ENCODE results near the gene SLC1A3. TPM values are rescaled to one million over a fixed set of nuclear protein-coding genes. Genes with fewer than 3 reads are reported as not detected.

SLC1A3 gene
- total RNA-seq, 1 experiment from 2014 or later, result 58.8 TPM

- DNase-seq (ENCODE audit: low read depth), result peak; percentile 42
These were observed 48.8 kb downstream of the SLC1A3 start for GRCh38 chr5:36655161-36655560.

- no peak for DNase-seq (ENCODE audit: low read depth)
These were observed 50.1 kb downstream of the SLC1A3 start for GRCh38 chr5:36656556-36656955.

- peak; percentile 98 for DNase-seq (ENCODE audit: low read depth)
These were observed 51.2 kb downstream of the SLC1A3 start for GRCh38 chr5:36657563-36657995.

GRCh38 chr5:36658038-36658756 is 51.8 kb downstream of the SLC1A3 start:
- peak; percentile 72 for DNase-seq (ENCODE audit: low read depth)

- DNase-seq (ENCODE audit: low read depth), result no peak
These were observed 53.0 kb downstream of the SLC1A3 start for GRCh38 chr5:36659411-36659810.

GRCh38 chr5:36660397-36661049 is 54.1 kb downstream of the SLC1A3 start:
- no peak for DNase-seq (ENCODE audit: low read depth)

- DNase-seq (ENCODE audit: low read depth), result peak; percentile 79
These were observed 55.2 kb downstream of the SLC1A3 start for GRCh38 chr5:36661456-36662220.

GRCh38 chr5:36662291-36662851 is 56.0 kb downstream of the SLC1A3 start:
- peak; percentile 83 for DNase-seq (ENCODE audit: low read depth)

- peak; percentile 49 for DNase-seq (ENCODE audit: low read depth)
These were observed 58.4 kb downstream of the SLC1A3 start for GRCh38 chr5:36664766-36665165.

GRCh38 chr5:36665628-36666027 is 59.2 kb downstream of the SLC1A3 start:
- DNase-seq (ENCODE audit: low read depth), result no peak

GRCh38 chr5:36666274-36666673 is 59.9 kb downstream of the SLC1A3 start:
- no peak for DNase-seq (ENCODE audit: low read depth)

- DNase-seq (ENCODE audit: low read depth), result peak; percentile 53
These were observed 60.6 kb downstream of the SLC1A3 start for GRCh38 chr5:36666986-36667385.

GRCh38 chr5:36667824-36668223 is 61.4 kb downstream of the SLC1A3 start:
- no peak for DNase-seq (ENCODE audit: low read depth)

GRCh38 chr5:36669015-36669651 is 62.7 kb downstream of the SLC1A3 start:
- no peak for DNase-seq (ENCODE audit: low read depth)

- DNase-seq (ENCODE audit: low read depth), result no peak
These were observed 64.1 kb downstream of the SLC1A3 start for GRCh38 chr5:36670548-36670947.

- DNase-seq (ENCODE audit: low read depth), result no peak
These were observed 68.9 kb downstream of the SLC1A3 start for GRCh38 chr5:36675282-36675681.

- DNase-seq (ENCODE audit: low read depth), result no peak
These were observed 73.0 kb downstream of the SLC1A3 start for GRCh38 chr5:36679221-36679989.

- no peak for DNase-seq (ENCODE audit: low read depth)
These were observed 73.7 kb downstream of the SLC1A3 start for GRCh38 chr5:36680066-36680465.

GRCh38 chr5:36681711-36682110 is 75.3 kb downstream of the SLC1A3 start:
- no peak for DNase-seq (ENCODE audit: low read depth)

- no peak for DNase-seq (ENCODE audit: low read depth)
These were observed 76.1 kb downstream of the SLC1A3 start for GRCh38 chr5:36682499-36682898.

GRCh38 chr5:36683821-36684434 is 77.5 kb downstream of the SLC1A3 start:
- peak; percentile 96 for DNase-seq (ENCODE audit: low read depth)
